ENCODE data around the gene MEIS2.

Gene MEIS2

DNA sequence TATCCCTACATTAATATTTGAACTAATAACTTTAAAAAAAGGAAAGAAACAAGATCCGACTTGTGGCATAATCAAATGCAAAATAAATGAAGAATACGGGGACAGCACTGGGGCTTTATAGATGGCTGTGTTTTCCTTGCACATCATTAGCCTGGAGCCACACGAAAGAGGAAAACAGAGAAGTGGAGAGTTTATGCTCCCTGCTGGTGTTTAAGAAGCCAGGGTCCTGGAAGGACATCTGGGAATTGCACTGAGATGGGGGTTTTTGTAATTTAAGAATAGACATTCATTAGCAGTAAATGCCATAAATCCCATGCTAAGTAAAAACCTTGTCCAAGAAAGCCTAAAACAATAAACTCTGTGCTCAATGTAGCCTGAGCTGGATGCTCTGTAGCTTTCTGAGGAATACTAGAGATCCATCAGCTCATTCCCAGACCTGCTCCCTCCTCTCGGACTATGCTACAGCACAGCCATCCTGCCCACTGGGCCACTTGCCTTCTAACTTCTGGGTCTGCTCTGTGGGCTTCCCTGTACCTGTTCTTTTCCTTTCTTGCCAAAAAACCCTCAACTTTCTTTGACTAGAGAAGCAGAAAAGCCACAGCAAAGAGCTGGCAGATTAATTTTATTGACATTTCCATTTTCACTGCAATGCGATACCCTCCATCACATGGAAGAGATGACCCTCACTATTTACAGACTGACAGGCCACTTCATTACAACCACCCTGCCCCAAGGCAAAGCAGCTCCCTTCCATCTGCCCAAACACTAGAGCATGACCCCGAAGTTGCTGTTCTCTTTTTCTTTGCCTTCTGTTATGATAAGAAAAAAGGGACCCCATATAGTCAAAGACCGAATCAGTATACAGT, 62.3 kb downstream of the MEIS2 start:
- no peak for DNase-seq

- DNase-seq: no peak
Observed at GRCh38 chr15:37037071-37037655, 63.2 kb downstream of the MEIS2 start.

GRCh38 chr15:37034835-37035748, 65.3 kb downstream of the MEIS2 start:
- no peak for DNase-seq

- DNase-seq: no peak
Observed at GRCh38 chr15:37034392-37034791, 66.0 kb downstream of the MEIS2 start.

DNA sequence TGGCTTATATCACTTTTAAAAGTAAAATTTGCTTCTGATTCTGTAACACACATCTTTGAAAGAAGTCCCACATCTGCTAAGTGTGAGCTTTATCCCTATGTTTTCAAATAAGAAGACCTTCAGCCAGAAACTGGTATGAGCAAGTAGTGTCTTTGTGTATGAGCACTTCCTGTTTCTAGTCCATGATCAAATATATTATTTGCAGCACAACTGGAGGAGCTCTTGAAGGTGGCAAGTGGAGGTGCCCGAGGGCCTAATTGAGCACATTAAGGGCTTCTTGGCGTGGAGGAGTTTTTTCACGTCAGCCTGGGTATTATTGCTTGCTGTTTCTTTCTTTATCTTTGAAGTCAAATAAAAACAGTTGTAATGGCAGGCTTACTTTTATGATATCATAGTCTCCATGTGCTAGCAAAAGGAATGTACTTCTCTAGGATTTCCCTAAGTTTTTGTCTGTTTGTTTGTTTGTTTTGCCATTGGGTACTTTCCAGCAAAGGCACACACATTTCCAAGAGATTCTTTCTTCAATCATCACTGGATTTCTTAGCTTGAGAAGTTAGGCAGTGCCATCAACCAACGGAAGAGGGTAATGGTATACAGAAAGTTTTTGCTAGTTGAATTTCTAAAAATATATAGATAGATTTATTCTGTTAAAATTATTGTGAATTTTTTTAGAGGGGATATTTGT, 68.1 kb downstream of the MEIS2 start:
- DNase-seq: no peak

- DNase-seq: no peak
Observed at GRCh38 chr15:37031198-37031597, 69.2 kb downstream of the MEIS2 start.

GRCh38 chr15:37028625-37029296, 71.6 kb downstream of the MEIS2 start:
- no peak for DNase-seq

GRCh38 chr15:37020852-37021251, 79.5 kb downstream of the MEIS2 start:
- DNase-seq: no peak

DNA sequence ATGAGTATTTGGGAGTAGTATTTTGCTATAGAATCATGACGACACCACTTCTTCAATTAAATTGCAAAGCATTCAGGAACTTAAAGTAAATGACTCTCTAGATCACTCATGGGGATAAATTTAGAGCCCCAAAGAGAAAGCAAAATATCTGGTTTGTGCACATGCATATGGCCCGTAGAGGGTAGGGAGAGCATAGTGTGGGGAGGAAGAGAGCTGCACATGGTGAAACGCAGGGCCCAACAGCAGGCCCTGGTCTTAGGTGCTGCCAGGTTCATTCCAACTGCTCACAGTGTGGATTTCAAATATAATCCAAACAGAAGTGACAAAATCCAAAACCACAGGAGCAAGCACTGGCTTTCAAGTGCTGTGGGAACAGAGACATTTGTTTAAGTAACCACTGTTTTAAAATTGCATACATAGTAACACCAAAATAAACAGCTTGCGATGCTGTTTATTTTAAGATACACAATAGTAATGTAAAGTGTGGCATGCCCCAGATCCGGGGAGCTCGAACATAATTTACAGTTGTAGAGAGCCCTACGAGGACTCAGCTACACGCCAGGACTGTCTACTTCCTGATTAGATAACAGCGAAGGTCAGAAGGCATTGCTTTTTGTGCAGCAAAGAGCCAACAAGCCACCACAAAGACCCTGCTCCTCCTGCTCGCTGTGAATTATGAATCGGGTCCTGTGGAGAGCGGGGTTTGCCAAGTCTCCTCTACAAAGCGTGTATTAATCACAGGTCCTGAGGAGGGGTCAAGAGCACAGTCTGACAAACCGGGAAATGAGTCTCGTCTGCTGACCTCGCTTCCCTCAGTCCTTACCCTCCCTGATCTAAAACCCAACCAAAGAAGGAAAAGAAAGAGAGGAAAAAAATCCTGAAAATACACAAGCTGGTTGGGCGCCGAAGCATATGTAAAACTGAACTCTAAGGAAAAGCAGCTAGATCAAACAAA, 80.6 kb downstream of the MEIS2 start:
- no peak for DNase-seq

DNA sequence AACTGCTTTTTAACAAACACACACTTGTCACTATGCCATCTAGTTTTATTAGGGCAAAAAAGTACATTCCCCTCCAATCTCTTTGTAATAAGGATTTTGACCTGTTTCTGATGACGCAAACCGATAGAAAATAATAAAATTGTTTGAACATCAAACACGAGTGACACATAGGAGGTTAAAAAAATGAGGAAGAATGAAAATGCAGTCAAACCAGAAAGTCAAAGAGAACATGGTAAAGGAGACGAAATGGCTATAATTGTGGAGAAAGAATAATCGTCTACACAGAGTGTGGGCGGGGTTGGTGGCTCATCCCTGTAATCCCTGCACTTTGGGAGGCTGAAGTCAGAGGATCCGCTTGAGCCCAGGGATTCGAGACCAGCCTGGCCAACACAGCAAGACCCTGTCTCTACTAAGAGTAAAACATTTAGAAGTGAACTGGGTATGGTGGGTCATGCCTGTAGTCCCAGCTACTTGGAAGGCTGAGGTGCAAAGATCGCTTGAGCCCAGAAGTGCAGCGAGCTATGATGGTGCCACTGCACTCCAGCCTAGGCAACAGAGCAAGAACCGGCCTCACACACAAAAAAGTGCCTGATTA, 83.2 kb downstream of the MEIS2 start:
- DNase-seq: no peak

- DNase-seq: no peak
Observed at GRCh38 chr15:37016231-37016630, 84.1 kb downstream of the MEIS2 start.

DNA sequence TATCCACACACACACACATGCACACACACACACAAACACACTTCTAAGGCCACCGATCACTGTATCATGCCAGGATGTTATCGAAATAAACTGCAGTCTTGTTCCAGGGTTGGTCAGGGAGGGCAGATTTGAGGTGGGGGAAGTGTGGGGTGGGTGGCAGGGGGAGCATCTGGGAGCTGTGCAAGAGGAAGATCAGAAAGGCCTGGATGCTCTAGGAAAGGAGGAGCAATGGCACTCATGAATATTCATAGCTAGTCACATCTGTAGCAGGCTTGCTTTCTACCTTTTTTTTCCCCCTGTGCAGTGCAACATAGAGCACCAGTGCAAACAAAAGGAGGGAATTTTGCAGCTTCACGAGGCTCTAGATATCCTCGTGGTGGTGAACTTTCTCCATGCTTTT, 84.9 kb downstream of the MEIS2 start:
- no peak for DNase-seq

GRCh38 chr15:37015035-37015434, 85.3 kb downstream of the MEIS2 start:
- DNase-seq: no peak

DNA sequence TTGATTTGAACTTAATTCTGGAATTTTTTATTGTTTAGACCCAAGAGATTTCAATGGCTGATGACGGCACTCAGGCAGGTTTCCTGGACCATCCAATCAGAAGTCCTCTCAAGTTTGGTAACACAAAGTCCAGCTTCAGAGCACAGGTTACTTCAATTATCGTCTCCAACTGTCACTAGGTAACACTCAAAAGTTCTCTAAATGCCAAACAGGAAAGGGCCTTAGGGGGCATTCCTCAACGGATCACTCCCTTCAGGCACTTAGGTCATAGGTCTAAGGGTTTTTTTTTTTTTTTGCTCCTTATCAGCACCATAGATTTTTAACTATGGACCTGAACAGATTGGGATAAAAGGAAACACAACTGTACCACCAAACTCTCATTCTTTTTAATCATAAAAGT, 85.8 kb downstream of the MEIS2 start:
- DNase-seq: no peak

- DNase-seq: no peak
Observed at GRCh38 chr15:37014137-37014536, 86.2 kb downstream of the MEIS2 start.

- DNase-seq: no peak
Observed at GRCh38 chr15:37010595-37010994, 89.8 kb downstream of the MEIS2 start.

- no peak for DNase-seq
Observed at GRCh38 chr15:37009288-37009687, 91.1 kb downstream of the MEIS2 start.

GRCh38 chr15:37008205-37008604, 92.1 kb downstream of the MEIS2 start:
- DNase-seq: no peak

GRCh38 chr15:37007301-37007700, 93.0 kb downstream of the MEIS2 start:
- DNase-seq: no peak

- no peak for DNase-seq
Observed at GRCh38 chr15:37004981-37005735, 95.2 kb downstream of the MEIS2 start.
